Neural cell (in vitro differentiated cells): ENCODE measurements around the gene ST3GAL3. TPM values are rescaled to one million over a fixed set of nuclear protein-coding genes. Genes with fewer than 3 reads are reported as not detected.

Experiments used
- H2AFZ ChIP-seq: fragments of 200-600, 300-800 bp; sonication (generic), shearing (Covaris generic); 2 replicates; pipeline ENCODE4 v1.6.0; 2014; ENCODE audit warnings: low read depth, mild to moderate bottlenecking, antibody characterized with exemption, low read length, moderate library complexity
- H3F3A ChIP-seq: fragments of 200-600 bp; shearing (Covaris generic); 2 replicates; pipeline ENCODE4 v1.6.1; 2016; ENCODE audit warnings: mild to moderate bottlenecking, moderate library complexity, mixed read lengths, antibody characterized with exemption, low read length; ENCODE audit not compliant: insufficient read depth, poor library complexity, severe bottlenecking
- H3K27ac ChIP-seq: fragments of 200-600, 300-800 bp; sonication (generic), shearing (Covaris generic); 2 replicates; pipeline ENCODE4 v1.5.1; 2014; ENCODE audit warnings: mild to moderate bottlenecking, low read length, moderate library complexity
- H3K27me3 ChIP-seq: fragments of 300-800, 200-600 bp; sonication (generic), shearing (Covaris generic); 2 replicates; pipeline ENCODE4 v1.6.0; 2014; ENCODE audit warnings: mild to moderate bottlenecking, low read depth, low read length, moderate library complexity; ENCODE audit not compliant: insufficient read depth
- H3K36me3 ChIP-seq: fragments of 300-800, 200-600 bp; sonication (generic), shearing (Covaris generic); 2 replicates; pipeline ENCODE4 v1.5.1; 2014; ENCODE audit warnings: mild to moderate bottlenecking, antibody characterized with exemption, low read length, moderate library complexity; ENCODE audit not compliant: insufficient read depth
- H3K4me2 ChIP-seq: fragments of 300-800, 200-600 bp; sonication (generic), shearing (Covaris generic); 2 replicates; pipeline ENCODE4 v1.6.0; 2014; ENCODE audit warnings: mild to moderate bottlenecking, low read length
- H3K4me3 ChIP-seq: fragments of 300-800, 200-600 bp; sonication (generic), shearing (Covaris generic); 2 replicates; pipeline ENCODE4 v1.5.1; 2014; ENCODE audit warnings: mild to moderate bottlenecking, low read length, moderate library complexity
- H3K79me2 ChIP-seq: fragments of 200-600 bp; shearing (Covaris generic); replicated peaks from 2 replicates; pipeline ENCODE4 v1.6.0; 2014; ENCODE audit warnings: mild to moderate bottlenecking, low read length, moderate library complexity; ENCODE audit not compliant: insufficient read depth
- H3K9ac ChIP-seq: fragments of 300-800, 200-600 bp; sonication (generic), shearing (Covaris generic); 2 replicates; pipeline ENCODE4 v1.6.1; 2016; ENCODE audit warnings: mild to moderate bottlenecking, low read length, mixed read lengths
- H3K9me2 ChIP-seq: fragments of 200-600 bp; shearing (Covaris generic); 2 replicates; pipeline ENCODE4 v1.6.1; 2016; ENCODE audit warnings: mild to moderate bottlenecking, low read length, mixed read lengths; ENCODE audit not compliant: insufficient read depth
- H3K9me3 ChIP-seq: fragments of 200-600, 300-800 bp; sonication (generic), shearing (Covaris generic); 2 replicates; pipeline ENCODE4 v1.6.1; 2016; ENCODE audit warnings: mild to moderate bottlenecking, mixed run types, low read length, moderate library complexity, mixed read lengths
- H4K20me1 ChIP-seq: fragments of 200-600 bp; shearing (Covaris generic); 2 replicates; pipeline ENCODE4 v1.6.1; 2016; ENCODE audit warnings: mild to moderate bottlenecking, mixed run types; ENCODE audit not compliant: insufficient read depth
- EP300 ChIP-seq: fragments of 450-650 bp; conservative IDR thresholded peaks from 2 replicates; pipeline ENCODE4 v1.6.1; 2014; ENCODE audit warnings: antibody characterized with exemption, mild to moderate bottlenecking, moderate library complexity; ENCODE audit not compliant: poor library complexity, severe bottlenecking
- EZH2 ChIP-seq: fragments of 200-600, 300-800 bp; shearing (Covaris generic), sonication (generic); IDR thresholded peaks from 2 replicates; pipeline ENCODE4 v1.6.1; 2014; ENCODE audit warnings: antibody characterized with exemption, low read length, borderline replicate concordance, mild to moderate bottlenecking; ENCODE audit not compliant: insufficient read depth, poor library complexity, severe bottlenecking
- MXI1 ChIP-seq: fragments of 450-650 bp; conservative IDR thresholded peaks from 2 replicates; pipeline ENCODE4 v1.6.1; 2014; ENCODE audit warnings: antibody characterized with exemption, mild to moderate bottlenecking; ENCODE audit not compliant: poor library complexity, severe bottlenecking
- POLR2AphosphoS5 ChIP-seq: IDR thresholded peaks from 2 replicates; pipeline ENCODE4 v1.6.1; 2012
- RAD21 ChIP-seq: fragments of 450-650 bp; conservative IDR thresholded peaks from 2 replicates; pipeline ENCODE4 v1.6.1; 2014; ENCODE audit warnings: antibody characterized with exemption, mild to moderate bottlenecking, moderate library complexity
- SMC3 ChIP-seq: fragments of 450-650 bp; conservative IDR thresholded peaks from 2 replicates; pipeline ENCODE4 v1.6.1; 2014; ENCODE audit warnings: antibody characterized with exemption, mild to moderate bottlenecking, moderate library complexity; ENCODE audit not compliant: poor library complexity
- TAF1 ChIP-seq: IDR thresholded peaks from 2 replicates; pipeline ENCODE4 v1.6.1; 2012; ENCODE audit warnings: low read depth
- polyA plus RNA-seq: library from polyadenylated mRNA; depleted of rRNA; stranded (reverse); fragments of >200 nt; gene quantifications from 2 replicates; pipeline ENCODE4 v1.2.3, GENCODE V29; 2014
- TF ChIP-seq, protein P1 (sequence below): IDR thresholded peaks from 2 replicates; pipeline ENCODE4 v1.6.1; 2012; ENCODE audit warnings: borderline replicate concordance
- TF ChIP-seq, protein P2 (sequence below): fragments of 450-650 bp; IDR thresholded peaks from 2 replicates; pipeline ENCODE4 v1.5.1; 2014; ENCODE audit warnings: antibody characterized with exemption, mild to moderate bottlenecking, moderate library complexity; ENCODE audit not compliant: poor library complexity, severe bottlenecking

Gene ST3GAL3
- polyA plus RNA-seq, 1 donor from 2014 or later: 36.8 TPM

DNA sequence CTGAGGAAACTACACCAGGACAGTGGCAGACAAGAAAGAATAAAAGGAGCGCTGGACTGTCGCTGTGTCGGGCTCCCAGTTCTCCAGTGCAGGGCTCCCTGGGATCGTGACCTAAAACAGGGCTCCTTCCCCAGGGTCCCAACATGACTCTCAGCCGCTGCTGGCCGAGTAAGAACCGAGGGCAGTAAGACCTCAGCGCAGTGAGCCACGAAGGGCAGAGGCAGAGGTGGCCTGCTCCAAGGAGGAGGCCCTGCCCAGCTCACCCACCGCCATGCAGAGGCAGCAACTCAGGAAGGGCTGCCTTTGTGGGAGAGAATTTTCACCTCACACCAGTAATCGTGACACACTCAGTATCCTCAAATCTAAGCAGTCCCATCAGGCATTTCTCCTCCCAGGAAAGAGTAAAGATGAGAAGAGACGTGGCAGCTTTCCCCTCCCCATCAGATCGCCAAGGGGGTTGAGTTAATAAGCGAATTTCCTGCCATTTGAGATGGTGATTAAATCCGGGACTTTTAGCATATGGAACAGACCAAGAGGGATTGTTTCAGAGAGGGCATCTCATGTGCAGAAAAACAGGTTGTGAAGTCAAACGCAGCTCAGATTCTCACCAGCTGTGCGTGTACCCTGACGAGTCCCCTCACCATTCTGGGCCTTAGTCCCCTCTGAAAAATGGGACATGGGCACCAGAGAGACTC lies 206.5 kb downstream of the ST3GAL3 start:
- H3K9ac ChIP-seq: no peak overlapping the region
- H2AFZ ChIP-seq: no peak overlapping the region
- H3K36me3 ChIP-seq: peaks cover 4% of the 10 kb centered on the region
- H3K4me2 ChIP-seq: no peak overlapping the region
- TF ChIP-seq MXI1: no peak
- TF ChIP-seq, protein P1, sequence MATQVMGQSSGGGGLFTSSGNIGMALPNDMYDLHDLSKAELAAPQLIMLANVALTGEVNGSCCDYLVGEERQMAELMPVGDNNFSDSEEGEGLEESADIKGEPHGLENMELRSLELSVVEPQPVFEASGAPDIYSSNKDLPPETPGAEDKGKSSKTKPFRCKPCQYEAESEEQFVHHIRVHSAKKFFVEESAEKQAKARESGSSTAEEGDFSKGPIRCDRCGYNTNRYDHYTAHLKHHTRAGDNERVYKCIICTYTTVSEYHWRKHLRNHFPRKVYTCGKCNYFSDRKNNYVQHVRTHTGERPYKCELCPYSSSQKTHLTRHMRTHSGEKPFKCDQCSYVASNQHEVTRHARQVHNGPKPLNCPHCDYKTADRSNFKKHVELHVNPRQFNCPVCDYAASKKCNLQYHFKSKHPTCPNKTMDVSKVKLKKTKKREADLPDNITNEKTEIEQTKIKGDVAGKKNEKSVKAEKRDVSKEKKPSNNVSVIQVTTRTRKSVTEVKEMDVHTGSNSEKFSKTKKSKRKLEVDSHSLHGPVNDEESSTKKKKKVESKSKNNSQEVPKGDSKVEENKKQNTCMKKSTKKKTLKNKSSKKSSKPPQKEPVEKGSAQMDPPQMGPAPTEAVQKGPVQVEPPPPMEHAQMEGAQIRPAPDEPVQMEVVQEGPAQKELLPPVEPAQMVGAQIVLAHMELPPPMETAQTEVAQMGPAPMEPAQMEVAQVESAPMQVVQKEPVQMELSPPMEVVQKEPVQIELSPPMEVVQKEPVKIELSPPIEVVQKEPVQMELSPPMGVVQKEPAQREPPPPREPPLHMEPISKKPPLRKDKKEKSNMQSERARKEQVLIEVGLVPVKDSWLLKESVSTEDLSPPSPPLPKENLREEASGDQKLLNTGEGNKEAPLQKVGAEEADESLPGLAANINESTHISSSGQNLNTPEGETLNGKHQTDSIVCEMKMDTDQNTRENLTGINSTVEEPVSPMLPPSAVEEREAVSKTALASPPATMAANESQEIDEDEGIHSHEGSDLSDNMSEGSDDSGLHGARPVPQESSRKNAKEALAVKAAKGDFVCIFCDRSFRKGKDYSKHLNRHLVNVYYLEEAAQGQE: no peak
- TF ChIP-seq POLR2AphosphoS5: no peak
- no peak for TF ChIP-seq EP300
- no peak for TF ChIP-seq SMC3
- TF ChIP-seq TAF1: no peak
- TF ChIP-seq RAD21: no peak
- TF ChIP-seq, protein P2, sequence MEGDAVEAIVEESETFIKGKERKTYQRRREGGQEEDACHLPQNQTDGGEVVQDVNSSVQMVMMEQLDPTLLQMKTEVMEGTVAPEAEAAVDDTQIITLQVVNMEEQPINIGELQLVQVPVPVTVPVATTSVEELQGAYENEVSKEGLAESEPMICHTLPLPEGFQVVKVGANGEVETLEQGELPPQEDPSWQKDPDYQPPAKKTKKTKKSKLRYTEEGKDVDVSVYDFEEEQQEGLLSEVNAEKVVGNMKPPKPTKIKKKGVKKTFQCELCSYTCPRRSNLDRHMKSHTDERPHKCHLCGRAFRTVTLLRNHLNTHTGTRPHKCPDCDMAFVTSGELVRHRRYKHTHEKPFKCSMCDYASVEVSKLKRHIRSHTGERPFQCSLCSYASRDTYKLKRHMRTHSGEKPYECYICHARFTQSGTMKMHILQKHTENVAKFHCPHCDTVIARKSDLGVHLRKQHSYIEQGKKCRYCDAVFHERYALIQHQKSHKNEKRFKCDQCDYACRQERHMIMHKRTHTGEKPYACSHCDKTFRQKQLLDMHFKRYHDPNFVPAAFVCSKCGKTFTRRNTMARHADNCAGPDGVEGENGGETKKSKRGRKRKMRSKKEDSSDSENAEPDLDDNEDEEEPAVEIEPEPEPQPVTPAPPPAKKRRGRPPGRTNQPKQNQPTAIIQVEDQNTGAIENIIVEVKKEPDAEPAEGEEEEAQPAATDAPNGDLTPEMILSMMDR: no peak
- no peak for TF ChIP-seq EZH2
- H3F3A ChIP-seq: no peaks in the 10 kb centered on the region
- no peaks in the 10 kb centered on the region for H3K9me2 ChIP-seq
- H3K27ac ChIP-seq: no peak overlapping the region
- no peaks in the 10 kb centered on the region for H3K9me3 ChIP-seq
- H3K4me3 ChIP-seq: no peak overlapping the region
- no peaks in the 10 kb centered on the region for H3K79me2 ChIP-seq
- H3K27me3 ChIP-seq: no peaks in the 10 kb centered on the region
- H4K20me1 ChIP-seq: no peaks in the 10 kb centered on the region

- H3K9me3 ChIP-seq: no peaks in the 10 kb centered on the region
- H4K20me1 ChIP-seq: no peaks in the 10 kb centered on the region
- no peak overlapping the region for H3K27ac ChIP-seq
- H3K36me3 ChIP-seq: peaks cover 4% of the 10 kb centered on the region
- no peaks in the 10 kb centered on the region for H3K27me3 ChIP-seq
- no peaks in the 10 kb centered on the region for H3F3A ChIP-seq
- no peak overlapping the region for H3K4me2 ChIP-seq
- H2AFZ ChIP-seq: no peak overlapping the region
- TF ChIP-seq TAF1: no peak
- H3K9ac ChIP-seq: no peak overlapping the region
- H3K4me3 ChIP-seq: no peak overlapping the region
- no peaks in the 10 kb centered on the region for H3K9me2 ChIP-seq
- no peaks in the 10 kb centered on the region for H3K79me2 ChIP-seq
Measured at GRCh38 chr1:43914576-43915525, 207.5 kb downstream of the ST3GAL3 start.
